ENCODE measurements around the gene BTBD10. TPM values are rescaled to one million over a fixed set of nuclear protein-coding genes. Genes with fewer than 3 reads are reported as not detected.

The BTBD10 gene
- total and polyA plus RNA-seq, 2 of the 13 experiments (the other 11 are each of a cell fraction or from before 2014, with no cell fraction given): 9.8 to 26.6 TPM

DNA sequence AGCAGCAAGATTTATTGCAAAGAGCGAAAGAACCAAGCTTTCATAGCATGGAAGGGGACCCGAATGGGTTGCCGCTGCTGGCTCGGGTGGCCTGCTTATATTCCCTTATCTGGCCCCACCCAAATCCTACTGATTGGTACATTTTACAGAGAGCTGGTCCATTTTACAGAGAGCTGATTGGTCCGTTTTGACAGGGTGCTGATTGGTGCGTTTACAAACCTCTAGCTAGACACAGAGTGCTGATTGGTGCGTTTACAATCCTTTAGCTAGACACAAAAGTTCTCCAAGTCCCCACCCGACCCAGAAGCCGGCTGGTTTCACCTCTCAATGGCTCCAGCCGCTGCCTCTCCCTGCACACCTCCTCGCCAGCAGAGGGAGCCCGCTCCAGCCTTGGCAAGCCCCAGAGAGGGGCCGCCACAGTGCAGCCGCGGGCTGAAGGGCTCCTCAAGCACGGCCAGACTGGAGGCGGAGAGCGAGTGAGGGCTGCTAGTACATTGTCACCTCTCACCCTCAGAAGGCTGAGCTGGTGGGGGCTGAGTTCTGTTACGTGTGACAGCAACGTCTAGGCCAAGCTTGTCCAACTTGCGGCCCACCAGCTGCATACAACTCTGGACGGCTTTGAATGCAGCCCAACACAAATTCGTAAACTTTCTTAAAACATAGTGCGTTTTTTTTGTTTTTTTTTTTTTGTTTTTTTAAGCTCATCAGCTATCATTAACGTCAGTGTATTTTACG, 24.1 kb upstream of the BTBD10 start (continued):
- TF ChIP-seq, protein P1, sequence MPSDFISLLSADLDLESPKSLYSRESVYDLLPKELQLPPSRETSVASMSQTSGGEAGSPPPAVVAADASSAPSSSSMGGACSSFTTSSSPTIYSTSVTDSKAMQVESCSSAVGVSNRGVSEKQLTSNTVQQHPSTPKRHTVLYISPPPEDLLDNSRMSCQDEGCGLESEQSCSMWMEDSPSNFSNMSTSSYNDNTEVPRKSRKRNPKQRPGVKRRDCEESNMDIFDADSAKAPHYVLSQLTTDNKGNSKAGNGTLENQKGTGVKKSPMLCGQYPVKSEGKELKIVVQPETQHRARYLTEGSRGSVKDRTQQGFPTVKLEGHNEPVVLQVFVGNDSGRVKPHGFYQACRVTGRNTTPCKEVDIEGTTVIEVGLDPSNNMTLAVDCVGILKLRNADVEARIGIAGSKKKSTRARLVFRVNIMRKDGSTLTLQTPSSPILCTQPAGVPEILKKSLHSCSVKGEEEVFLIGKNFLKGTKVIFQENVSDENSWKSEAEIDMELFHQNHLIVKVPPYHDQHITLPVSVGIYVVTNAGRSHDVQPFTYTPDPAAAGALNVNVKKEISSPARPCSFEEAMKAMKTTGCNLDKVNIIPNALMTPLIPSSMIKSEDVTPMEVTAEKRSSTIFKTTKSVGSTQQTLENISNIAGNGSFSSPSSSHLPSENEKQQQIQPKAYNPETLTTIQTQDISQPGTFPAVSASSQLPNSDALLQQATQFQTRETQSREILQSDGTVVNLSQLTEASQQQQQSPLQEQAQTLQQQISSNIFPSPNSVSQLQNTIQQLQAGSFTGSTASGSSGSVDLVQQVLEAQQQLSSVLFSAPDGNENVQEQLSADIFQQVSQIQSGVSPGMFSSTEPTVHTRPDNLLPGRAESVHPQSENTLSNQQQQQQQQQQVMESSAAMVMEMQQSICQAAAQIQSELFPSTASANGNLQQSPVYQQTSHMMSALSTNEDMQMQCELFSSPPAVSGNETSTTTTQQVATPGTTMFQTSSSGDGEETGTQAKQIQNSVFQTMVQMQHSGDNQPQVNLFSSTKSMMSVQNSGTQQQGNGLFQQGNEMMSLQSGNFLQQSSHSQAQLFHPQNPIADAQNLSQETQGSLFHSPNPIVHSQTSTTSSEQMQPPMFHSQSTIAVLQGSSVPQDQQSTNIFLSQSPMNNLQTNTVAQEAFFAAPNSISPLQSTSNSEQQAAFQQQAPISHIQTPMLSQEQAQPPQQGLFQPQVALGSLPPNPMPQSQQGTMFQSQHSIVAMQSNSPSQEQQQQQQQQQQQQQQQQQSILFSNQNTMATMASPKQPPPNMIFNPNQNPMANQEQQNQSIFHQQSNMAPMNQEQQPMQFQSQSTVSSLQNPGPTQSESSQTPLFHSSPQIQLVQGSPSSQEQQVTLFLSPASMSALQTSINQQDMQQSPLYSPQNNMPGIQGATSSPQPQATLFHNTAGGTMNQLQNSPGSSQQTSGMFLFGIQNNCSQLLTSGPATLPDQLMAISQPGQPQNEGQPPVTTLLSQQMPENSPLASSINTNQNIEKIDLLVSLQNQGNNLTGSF (CRISPR knock-in tag; IDR thresholded peaks at IDR 0.05): no peak
- TF ChIP-seq SMC3 (IDR thresholded peaks at IDR 0.05; ENCODE audit: low read length): peak; percentile 14; the same call in 1 of the 2 replicates
- no peak for TF ChIP-seq ZNF3 (CRISPR knock-in tag; IDR thresholded peaks at IDR 0.05)
- TF ChIP-seq POLR2A (IDR thresholded peaks at IDR 0.05; ENCODE audit: insufficient read depth in 1 of 2, low read depth in 2 of 2, low read length in 2 of 2): peak in 1 of 2 experiments; percentile 38; a peak in 1 of 4 replicates

DNA sequence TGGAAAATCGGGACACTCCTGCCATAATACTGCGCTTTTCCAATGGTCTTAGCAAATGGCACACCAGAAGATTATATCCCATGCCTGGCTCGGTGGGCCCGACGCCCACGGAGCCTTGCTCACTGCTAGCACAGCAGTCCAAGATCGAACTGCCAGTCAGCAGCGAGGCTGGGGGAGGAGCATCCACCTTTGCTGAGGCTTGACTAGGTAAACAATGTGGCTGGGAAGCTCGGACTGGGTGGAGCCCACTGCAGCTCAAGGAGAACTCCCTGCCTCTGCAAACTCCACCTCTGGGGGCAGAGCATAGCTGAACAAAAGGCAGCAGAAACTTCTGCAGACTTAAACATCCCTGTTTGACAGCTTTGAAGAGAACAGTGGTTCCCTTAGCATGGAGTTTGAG, 17.2 kb upstream of the BTBD10 start:
- no peaks in the 10 kb centered on the region for H3K27me3 ChIP-seq (ENCODE audit: control insufficient read depth in 1 of 2, insufficient read depth in 2 of 2, low read length in 2 of 2)
- H3K36me3 ChIP-seq (replicated peaks in 1 of 2; ENCODE audit: control insufficient read depth in 1 of 2, insufficient read depth in 2 of 2, low read length in 2 of 2): no peaks in the 10 kb centered on the region
- no peak overlapping the region for H3K9ac ChIP-seq (ENCODE audit: insufficient read depth, low read depth, low read length)
- 0% methylated on average over 1 of the region's 9 CpGs for WGBS (ENCODE audit: low lambda C conversion rate)
- ChIA-PET POLR2A (interaction anchor here (0.9 kb wide), 1 partner anchor 17 kb away, joined by 6 read pairs; the partner anchor contains the start of gene BTBD10), CTCF (ENCODE audit: low intra/inter-chr PET ratio, low total read pairs) (no interaction called here)
- H3K4me1 ChIP-seq (ENCODE audit: insufficient read depth, low read length): peaks cover 14% of the 10 kb centered on the region
- TF ChIP-seq SP5 (CRISPR knock-in tag; IDR thresholded peaks at IDR 0.05; ENCODE audit: borderline replicate concordance, low read depth): 0 out of 2 replicates have a peak, but pooled peaks have one; percentile 28
- TF ChIP-seq FOXA1 (IDR thresholded peaks at IDR 0.05): no peak
- TF ChIP-seq FOXA1 (CRISPR knock-in tag; IDR thresholded peaks at IDR 0.05): peak; percentile 34; the same call in 1 of the 2 replicates
- TF ChIP-seq SALL1 (CRISPR knock-in tag; IDR thresholded peaks at IDR 0.05): 0 out of 2 replicates have a peak, but pooled peaks have one; percentile 33
- TF ChIP-seq TEAD3 (CRISPR knock-in tag; optimal IDR thresholded peaks at IDR 0.05; ENCODE audit: borderline replicate concordance): no peak
- TF ChIP-seq ZNF124 (CRISPR knock-in tag; IDR thresholded peaks at IDR 0.05): no peak
- TF ChIP-seq, protein P2, sequence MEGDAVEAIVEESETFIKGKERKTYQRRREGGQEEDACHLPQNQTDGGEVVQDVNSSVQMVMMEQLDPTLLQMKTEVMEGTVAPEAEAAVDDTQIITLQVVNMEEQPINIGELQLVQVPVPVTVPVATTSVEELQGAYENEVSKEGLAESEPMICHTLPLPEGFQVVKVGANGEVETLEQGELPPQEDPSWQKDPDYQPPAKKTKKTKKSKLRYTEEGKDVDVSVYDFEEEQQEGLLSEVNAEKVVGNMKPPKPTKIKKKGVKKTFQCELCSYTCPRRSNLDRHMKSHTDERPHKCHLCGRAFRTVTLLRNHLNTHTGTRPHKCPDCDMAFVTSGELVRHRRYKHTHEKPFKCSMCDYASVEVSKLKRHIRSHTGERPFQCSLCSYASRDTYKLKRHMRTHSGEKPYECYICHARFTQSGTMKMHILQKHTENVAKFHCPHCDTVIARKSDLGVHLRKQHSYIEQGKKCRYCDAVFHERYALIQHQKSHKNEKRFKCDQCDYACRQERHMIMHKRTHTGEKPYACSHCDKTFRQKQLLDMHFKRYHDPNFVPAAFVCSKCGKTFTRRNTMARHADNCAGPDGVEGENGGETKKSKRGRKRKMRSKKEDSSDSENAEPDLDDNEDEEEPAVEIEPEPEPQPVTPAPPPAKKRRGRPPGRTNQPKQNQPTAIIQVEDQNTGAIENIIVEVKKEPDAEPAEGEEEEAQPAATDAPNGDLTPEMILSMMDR (CRISPR knock-in tag; IDR thresholded peaks at IDR 0.05): peak; percentile 33
- TF ChIP-seq ZMYM4 (CRISPR knock-in tag; IDR thresholded peaks at IDR 0.05): peak; percentile 80
- DNase-seq (ENCODE audit: low spot score): peak; percentile 62
- in situ Hi-C loops (cut with HindIII; ENCODE audit: extremely low pct_ligation_motif_present, low pct_unique_long_range_greater_than_20kb): no loop called here
- no peak for FAIRE-seq
- intact Hi-C loops (cut with micrococcal nuclease; ENCODE audit: unreplicated experiment): no loop called here
- no peak overlapping the region for H2AFZ ChIP-seq (ENCODE audit: low read length)
- H3K27ac ChIP-seq (ENCODE audit: extremely low read length, insufficient read depth, low read length): no peak overlapping the region
- peak overlapping the region in 1 of 3 experiments; percentile 45; a peak in 3 of 6 replicates for H3K4me3 ChIP-seq (replicated peaks in 1 of 3; ENCODE audit: insufficient read depth in 1 of 3, low read depth in 2 of 3, low read length in 3 of 3)
- no peaks in the 10 kb centered on the region for H3K9me3 ChIP-seq (ENCODE audit: low read length)
- H4K20me1 ChIP-seq (ENCODE audit: insufficient read depth, low read length): no peaks in the 10 kb centered on the region
- H3K79me2 ChIP-seq (ENCODE audit: insufficient read depth, low read length): no peaks in the 10 kb centered on the region
- ATAC-seq: peak; percentile 95
- BruUV-seq (replicated peaks): no TSS peak
- peak overlapping the region; percentile 45 for H3K4me2 ChIP-seq (ENCODE audit: low read depth, low read length)

Measured in HepG2 (cell line).